SK-N-SH (cell line): ENCODE results near the gene NAMPT. TPM values are rescaled to one million over a fixed set of nuclear protein-coding genes. Genes with fewer than 3 reads are reported as not detected.

Experiments used
- CTCF ChIA-PET: fragments of 300-600, 350-600 bp; formaldehyde crosslinking; extraction: SDS; loops from one replicate; lab custom pipeline; 2021; lab: Yijun Ruan, JAX
- POLR2A ChIA-PET: fragments of 350-600 bp; sonication (Branson Sonifier 250); formaldehyde crosslinking; extraction: SDS; loops from one replicate; lab custom pipeline; 2020; ENCODE audit warnings: antibody characterized with exemption, inconsistent platforms; lab: Yijun Ruan, JAX
- DNase-seq: peaks from one replicate; pipeline ENCODE4 v3.0.0; 2012
- H2AFZ ChIP-seq: fragments of 200-600 bp; sonication (generic); 2 replicates; pipeline ENCODE4 v1.8.1; 2016; ENCODE audit warnings: antibody characterized with exemption, mild to moderate bottlenecking, low read depth
- H3F3A ChIP-seq: fragments of 200-600 bp; sonication (generic); replicated peaks from 2 replicates; pipeline ENCODE3; 2016; ENCODE audit warnings: antibody characterized with exemption, mild to moderate bottlenecking; ENCODE audit not compliant: insufficient read depth
- H3K27ac ChIP-seq, 2 experiments: fragments of 200-500 bp in 1 of 2; fragments of 200-600 bp in 1 of 2; sonication (Bioruptor generic) in 1 of 2; sonication (generic), shearing (Covaris generic) in 1 of 2; 2 replicates each; pipeline versions ENCODE4 v1.5.1 to v1.6.1; 2014 to 2016; ENCODE audit warnings: low read depth in 2 of 2, inconsistent platforms in 1 of 2, low read length in 1 of 2, mild to moderate bottlenecking in 1 of 2, mixed read lengths in 1 of 2
- H3K27me3 ChIP-seq: fragments of 200-600 bp; sonication (generic), shearing (Covaris generic); 2 replicates; pipeline ENCODE4 v1.6.1; 2016; ENCODE audit warnings: mixed run types; ENCODE audit not compliant: insufficient read depth
- H3K36me3 ChIP-seq, 2 experiments: fragments of 200-500 bp in 1 of 2; fragments of 200-600 bp in 1 of 2; sonication (Bioruptor generic) in 1 of 2; sonication (generic) in 1 of 2; replicated peaks in 1 of 2; 2 replicates each; pipeline versions ENCODE3 to v1.5.1; 2014 to 2016; ENCODE audit warnings: low read length in 1 of 2, mild to moderate bottlenecking in 1 of 2; ENCODE audit not compliant: insufficient read depth in 2 of 2, control insufficient read depth in 1 of 2
- H3K4me1 ChIP-seq, 2 experiments: fragments of 200-500 bp in 1 of 2; fragments of 200-600 bp in 1 of 2; sonication (Bioruptor generic) in 1 of 2; sonication (generic), shearing (Covaris generic) in 1 of 2; 2 replicates each; pipeline versions ENCODE4 v1.5.1 to v1.6.1; 2014 to 2016; ENCODE audit warnings: low read depth in 1 of 2, low read length in 1 of 2, mixed run types in 1 of 2; ENCODE audit not compliant: insufficient read depth in 2 of 2, control insufficient read depth in 1 of 2
- H3K4me2 ChIP-seq: fragments of 200-600 bp; sonication (generic), shearing (Covaris generic); 2 replicates; pipeline ENCODE4 v1.6.1; 2017; ENCODE audit warnings: mixed run types
- H3K4me3 ChIP-seq, 2 experiments: fragments of 200-500 bp in 1 of 2; fragments of 200-600 bp in 1 of 2; sonication (Bioruptor generic) in 1 of 2; sonication (generic), shearing (Covaris generic) in 1 of 2; 2 replicates each; pipeline versions ENCODE4 v1.5.1 to v1.8.1; 2014 to 2016; ENCODE audit warnings: low read depth in 2 of 2, inconsistent platforms in 1 of 2, low read length in 1 of 2, mild to moderate bottlenecking in 1 of 2, mixed read lengths in 1 of 2, moderate library complexity in 1 of 2
- H3K79me2 ChIP-seq: fragments of 200-600 bp; sonication (generic); 2 replicates; pipeline ENCODE4 v1.8.1; 2017; ENCODE audit warnings: mild to moderate bottlenecking; ENCODE audit not compliant: insufficient read depth
- H3K9ac ChIP-seq: fragments of 200-600 bp; sonication (generic); 2 replicates; pipeline ENCODE4 v1.6.1; 2017; ENCODE audit warnings: mixed run types
- H3K9me2 ChIP-seq: fragments of 200-600 bp; sonication (generic); 2 replicates; pipeline ENCODE4 v1.6.1; 2017; ENCODE audit warnings: mixed run types
- H3K9me3 ChIP-seq: fragments of 200-600 bp; sonication (generic); 2 replicates; pipeline ENCODE4 v1.6.1; 2017; ENCODE audit warnings: mixed run types, mild to moderate bottlenecking, moderate library complexity
- H4K20me1 ChIP-seq: fragments of 200-600 bp; sonication (generic); 2 replicates; pipeline ENCODE4 v1.6.1; 2017; ENCODE audit warnings: mild to moderate bottlenecking, mixed run types; ENCODE audit not compliant: insufficient read depth
- EZH2phosphoT487 ChIP-seq: fragments of 200-600 bp; sonication (generic); IDR thresholded peaks from 2 replicates; pipeline ENCODE4 v1.6.1; 2017; ENCODE audit warnings: low read depth, mixed run types, mild to moderate bottlenecking, antibody characterized with exemption, moderate library complexity, borderline replicate concordance
- FOXM1 ChIP-seq: IDR thresholded peaks from 2 replicates; pipeline ENCODE4 v1.4.0; 2012; ENCODE audit warnings: low read depth, mild to moderate bottlenecking
- GATA2 ChIP-seq: sonication (generic); formaldehyde crosslinking; IDR thresholded peaks from 2 replicates; pipeline ENCODE4 v1.5.0; 2020; ENCODE audit warnings: mild to moderate bottlenecking, missing genetic modification reagents
- JUND ChIP-seq: IDR thresholded peaks from 2 replicates; pipeline ENCODE4 v1.4.0; 2012
- MEF2A ChIP-seq: IDR thresholded peaks from 2 replicates; pipeline ENCODE4 v1.4.0; 2012; ENCODE audit warnings: low read depth, borderline replicate concordance
- MXI1 ChIP-seq: IDR thresholded peaks from 2 replicates; pipeline ENCODE4 v1.6.1; 2012; ENCODE audit warnings: mild to moderate bottlenecking, low read depth, low read length, improper control_type of control experiment
- RAD21 ChIP-seq: IDR thresholded peaks from 2 replicates; pipeline ENCODE4 v1.6.1; 2012; ENCODE audit warnings: mild to moderate bottlenecking, low read length
- SIN3A ChIP-seq: IDR thresholded peaks from 2 replicates; pipeline ENCODE4 v1.6.1; 2012; ENCODE audit warnings: low read depth, mild to moderate bottlenecking, low read length, moderate library complexity, borderline replicate concordance
- TAF1 ChIP-seq: IDR thresholded peaks from 2 replicates; pipeline ENCODE4 v1.6.1; 2012; ENCODE audit warnings: low read depth, mild to moderate bottlenecking, low read length, moderate library complexity, borderline replicate concordance
- YY1 ChIP-seq: IDR thresholded peaks from 2 replicates; pipeline ENCODE4 v1.4.0; 2012; ENCODE audit warnings: low read depth, mild to moderate bottlenecking
- WGBS: methylation state at CpG from one replicate; pipeline ENCODE4 v1.1.6; 2017; ENCODE audit warnings: low lambda C conversion rate; 5-methylcytosine and 5-hydroxymethylcytosine counted together
- polyA plus RNA-seq, 3 experiments: library from polyadenylated mRNA; depleted of rRNA; stranded (reverse); fragments of >200 nt; gene quantifications; 2 replicates each; pipeline ENCODE4 v1.2.3, GENCODE V29; 2012
- TF ChIP-seq, protein P1 (sequence below): IDR thresholded peaks from 2 replicates; pipeline ENCODE4 v1.6.1; 2012; ENCODE audit warnings: mild to moderate bottlenecking, low read depth, low read length, moderate library complexity
- TF ChIP-seq, protein P2 (sequence below): fragments of 150-350 bp; IDR thresholded peaks from 2 replicates; pipeline ENCODE4 v1.6.1; 2017; ENCODE audit warnings: antibody characterized with exemption, low read length, low read depth, borderline replicate concordance
- TF ChIP-seq, protein P3 (sequence below): fragments of 200-600 bp; sonication (generic); IDR thresholded peaks from 2 replicates; pipeline ENCODE4 v1.6.1; 2017; ENCODE audit warnings: antibody characterized with exemption, mild to moderate bottlenecking, moderate library complexity

The NAMPT gene
- polyA plus RNA-seq, 1 of the 3 experiments (the other 2 are of a cell fraction), result 20.1 TPM

DNA sequence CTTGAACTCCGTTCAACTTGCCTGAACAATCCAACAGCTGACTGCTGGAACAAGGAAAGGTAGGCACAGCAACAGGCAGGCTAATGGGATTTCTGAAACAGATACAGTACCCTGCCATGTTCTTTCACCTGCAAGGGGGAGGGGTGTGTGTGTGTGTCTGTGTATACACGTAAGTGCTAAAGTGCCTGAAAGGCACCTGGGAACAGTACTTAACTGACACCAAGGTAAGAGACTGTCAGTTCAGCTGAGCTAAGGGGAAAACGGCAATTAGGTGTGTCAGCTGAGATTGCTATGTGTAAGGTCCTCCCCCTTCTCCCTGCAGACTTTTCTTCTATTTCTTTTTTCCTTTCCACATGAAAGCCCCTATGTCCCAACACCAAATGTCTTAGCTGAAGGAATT is 27.0 kb downstream of the NAMPT start (continued):
- TF ChIP-seq EZH2phosphoT487, result no peak
- TF ChIP-seq FOXM1, result no peak
- no peak for TF ChIP-seq MEF2A
- no peak for TF ChIP-seq GATA2 (CRISPR knock-in tag)
- TF ChIP-seq JUND, result no peak
- TF ChIP-seq TAF1, result no peak
- TF ChIP-seq, all 33 proteins: peak for 0

- no peaks in the 10 kb centered on the region for H4K20me1 ChIP-seq
- H2AFZ ChIP-seq, result no peak overlapping the region
- 95% methylated on average over 2 of the region's 2 CpGs for WGBS
- H3K9me3 ChIP-seq, result no peaks in the 10 kb centered on the region
- H3K27me3 ChIP-seq, result no peaks in the 10 kb centered on the region
- no peaks in the 10 kb centered on the region for H3K9me2 ChIP-seq
- no peaks in the 10 kb centered on the region for H3K79me2 ChIP-seq
- no peak for DNase-seq
- H3K4me1 ChIP-seq, result no peaks in the 10 kb centered on the region
- H3K27ac ChIP-seq, result no peak overlapping the region
- no peak overlapping the region for H3K9ac ChIP-seq
- no peak for TF ChIP-seq YY1
- no peak for TF ChIP-seq RAD21
- TF ChIP-seq, protein P1, sequence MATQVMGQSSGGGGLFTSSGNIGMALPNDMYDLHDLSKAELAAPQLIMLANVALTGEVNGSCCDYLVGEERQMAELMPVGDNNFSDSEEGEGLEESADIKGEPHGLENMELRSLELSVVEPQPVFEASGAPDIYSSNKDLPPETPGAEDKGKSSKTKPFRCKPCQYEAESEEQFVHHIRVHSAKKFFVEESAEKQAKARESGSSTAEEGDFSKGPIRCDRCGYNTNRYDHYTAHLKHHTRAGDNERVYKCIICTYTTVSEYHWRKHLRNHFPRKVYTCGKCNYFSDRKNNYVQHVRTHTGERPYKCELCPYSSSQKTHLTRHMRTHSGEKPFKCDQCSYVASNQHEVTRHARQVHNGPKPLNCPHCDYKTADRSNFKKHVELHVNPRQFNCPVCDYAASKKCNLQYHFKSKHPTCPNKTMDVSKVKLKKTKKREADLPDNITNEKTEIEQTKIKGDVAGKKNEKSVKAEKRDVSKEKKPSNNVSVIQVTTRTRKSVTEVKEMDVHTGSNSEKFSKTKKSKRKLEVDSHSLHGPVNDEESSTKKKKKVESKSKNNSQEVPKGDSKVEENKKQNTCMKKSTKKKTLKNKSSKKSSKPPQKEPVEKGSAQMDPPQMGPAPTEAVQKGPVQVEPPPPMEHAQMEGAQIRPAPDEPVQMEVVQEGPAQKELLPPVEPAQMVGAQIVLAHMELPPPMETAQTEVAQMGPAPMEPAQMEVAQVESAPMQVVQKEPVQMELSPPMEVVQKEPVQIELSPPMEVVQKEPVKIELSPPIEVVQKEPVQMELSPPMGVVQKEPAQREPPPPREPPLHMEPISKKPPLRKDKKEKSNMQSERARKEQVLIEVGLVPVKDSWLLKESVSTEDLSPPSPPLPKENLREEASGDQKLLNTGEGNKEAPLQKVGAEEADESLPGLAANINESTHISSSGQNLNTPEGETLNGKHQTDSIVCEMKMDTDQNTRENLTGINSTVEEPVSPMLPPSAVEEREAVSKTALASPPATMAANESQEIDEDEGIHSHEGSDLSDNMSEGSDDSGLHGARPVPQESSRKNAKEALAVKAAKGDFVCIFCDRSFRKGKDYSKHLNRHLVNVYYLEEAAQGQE, result no peak
- no peak for TF ChIP-seq MXI1
- TF ChIP-seq EZH2phosphoT487, result no peak
- H3K4me3 ChIP-seq, result no peak overlapping the region
- peaks cover 81 to 84% of the 10 kb centered on the region in 2 experiments for H3K36me3 ChIP-seq
- ChIA-PET POLR2A (no interaction called here), CTCF (interaction anchor here (0.6 kb wide), 1 partner anchor 392 kb away, joined by 3 read pairs; no protein-coding TSS in a partner anchor)
- H3K4me2 ChIP-seq, result no peak overlapping the region
- H3F3A ChIP-seq, result no peaks in the 10 kb centered on the region
Measured at GRCh38 chr7:106256144-106256543, 28.6 kb downstream of the NAMPT start.

GRCh38 chr7:106255246-106255645 is 29.5 kb downstream of the NAMPT start:
- no peak overlapping the region for H3K4me2 ChIP-seq
- no peaks in the 10 kb centered on the region for H3K4me1 ChIP-seq
- no peaks in the 10 kb centered on the region for H3K9me2 ChIP-seq
- no peak overlapping the region for H3K4me3 ChIP-seq
- H3K9me3 ChIP-seq, result no peaks in the 10 kb centered on the region
- H3K36me3 ChIP-seq, result peaks cover 74 to 79% of the 10 kb centered on the region in 2 experiments
- no peaks in the 10 kb centered on the region for H3K27me3 ChIP-seq
- WGBS, result 96% methylated on average over 1 of the region's 1 CpG
- CTCF ChIA-PET, result interaction anchor here (0.6 to 1.5 kb wide), 2 partner anchors 18 to 391 kb away, joined by 3 to 4 read pairs; no protein-coding TSS in a partner anchor
- H2AFZ ChIP-seq, result no peak overlapping the region
- TF ChIP-seq, protein P2, sequence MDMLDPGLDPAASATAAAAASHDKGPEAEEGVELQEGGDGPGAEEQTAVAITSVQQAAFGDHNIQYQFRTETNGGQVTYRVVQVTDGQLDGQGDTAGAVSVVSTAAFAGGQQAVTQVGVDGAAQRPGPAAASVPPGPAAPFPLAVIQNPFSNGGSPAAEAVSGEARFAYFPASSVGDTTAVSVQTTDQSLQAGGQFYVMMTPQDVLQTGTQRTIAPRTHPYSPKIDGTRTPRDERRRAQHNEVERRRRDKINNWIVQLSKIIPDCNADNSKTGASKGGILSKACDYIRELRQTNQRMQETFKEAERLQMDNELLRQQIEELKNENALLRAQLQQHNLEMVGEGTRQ, result no peak
- TF ChIP-seq, protein P3, sequence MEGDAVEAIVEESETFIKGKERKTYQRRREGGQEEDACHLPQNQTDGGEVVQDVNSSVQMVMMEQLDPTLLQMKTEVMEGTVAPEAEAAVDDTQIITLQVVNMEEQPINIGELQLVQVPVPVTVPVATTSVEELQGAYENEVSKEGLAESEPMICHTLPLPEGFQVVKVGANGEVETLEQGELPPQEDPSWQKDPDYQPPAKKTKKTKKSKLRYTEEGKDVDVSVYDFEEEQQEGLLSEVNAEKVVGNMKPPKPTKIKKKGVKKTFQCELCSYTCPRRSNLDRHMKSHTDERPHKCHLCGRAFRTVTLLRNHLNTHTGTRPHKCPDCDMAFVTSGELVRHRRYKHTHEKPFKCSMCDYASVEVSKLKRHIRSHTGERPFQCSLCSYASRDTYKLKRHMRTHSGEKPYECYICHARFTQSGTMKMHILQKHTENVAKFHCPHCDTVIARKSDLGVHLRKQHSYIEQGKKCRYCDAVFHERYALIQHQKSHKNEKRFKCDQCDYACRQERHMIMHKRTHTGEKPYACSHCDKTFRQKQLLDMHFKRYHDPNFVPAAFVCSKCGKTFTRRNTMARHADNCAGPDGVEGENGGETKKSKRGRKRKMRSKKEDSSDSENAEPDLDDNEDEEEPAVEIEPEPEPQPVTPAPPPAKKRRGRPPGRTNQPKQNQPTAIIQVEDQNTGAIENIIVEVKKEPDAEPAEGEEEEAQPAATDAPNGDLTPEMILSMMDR, result no peak
- TF ChIP-seq SIN3A, result no peak
- H3F3A ChIP-seq, result no peaks in the 10 kb centered on the region
- DNase-seq, result no peak
- H3K79me2 ChIP-seq, result no peaks in the 10 kb centered on the region
- no peak overlapping the region for H3K27ac ChIP-seq
- no peaks in the 10 kb centered on the region for H4K20me1 ChIP-seq
- POLR2A ChIA-PET, result no interaction called here
- no peak overlapping the region for H3K9ac ChIP-seq
